ENCODE results near the gene CGB2.
"Not testable (repeated sequence)": the region's sequence is repeated elsewhere in the genome, so short reads cannot be mapped to it uniquely, and the experiment has no call there.

- TF ChIP-seq EP300, POLR2A, CTCF, POLR2AphosphoS5 (IDR thresholded peaks at IDR 0.05): not testable (repeated sequence)
Measured at GRCh38 chr19:49038557-49039276, 7.0 kb downstream of the CGB2 start.
